Measurements from ENCODE around the gene SEC62.

Gene SEC62

GRCh38 chr3:170047133-170047404 lies 80.5 kb downstream of the SEC62 start:
- no peak for TF ChIP-seq TAF1 (IDR thresholded peaks at IDR 0.05; ENCODE audit: low read depth)
- TF ChIP-seq YY1 (IDR thresholded peaks at IDR 0.05; ENCODE audit: low read depth) = no peak
- TF ChIP-seq RAD21 (IDR thresholded peaks at IDR 0.05; ENCODE audit: low read depth) = no peak
- no peak for TF ChIP-seq FOXM1 (IDR thresholded peaks at IDR 0.05; ENCODE audit: borderline replicate concordance, low read depth)
- no peak for TF ChIP-seq REST (IDR thresholded peaks at IDR 0.05; ENCODE audit: low read depth)
- no peak for TF ChIP-seq MAX (IDR thresholded peaks at IDR 0.05)
- TF ChIP-seq EGR1 (IDR thresholded peaks at IDR 0.05) = no peak
- no peak for TF ChIP-seq CEBPB (IDR thresholded peaks at IDR 0.05)
- no peak for TF ChIP-seq ZBTB7A (IDR thresholded peaks at IDR 0.05; ENCODE audit: low read depth)

All from Ishikawa (cell line).